ENCODE results near the gene PLAC1. TPM values are rescaled to one million over a fixed set of nuclear protein-coding genes. Genes with fewer than 3 reads are reported as not detected.

Gene PLAC1
- total RNA-seq, 1 donor from 2014 or later = 1.3 TPM

- peaks cover 1% of the 10 kb centered on the region for H3K36me3 ChIP-seq (ENCODE audit: control insufficient read depth, insufficient read depth, low read length)
- no peak for FAIRE-seq
- DNase-seq (ENCODE audit: low read depth) = peak; percentile 53
- H3K27me3 ChIP-seq (ENCODE audit: control insufficient read depth, insufficient read depth, low read length) = no peaks in the 10 kb centered on the region
- TF ChIP-seq CTCF (IDR thresholded peaks at IDR 0.05; ENCODE audit: insufficient read depth, low read length, severe bottlenecking) = no peak
- H3K4me3 ChIP-seq (ENCODE audit: low read depth, low read length) = no peak overlapping the region
These were observed 106.8 kb downstream of the PLAC1 start for GRCh38 chrX:134551376-134552048.

GRCh38 chrX:134548257-134549201 is 109.7 kb downstream of the PLAC1 start:
- no peak for DNase-seq (ENCODE audit: low read depth)
- Histone ChIP-seq H3K36me3 (ENCODE audit: control insufficient read depth, insufficient read depth, low read length) (peaks cover 1% of the 10 kb centered on the region), H3K27me3 (ENCODE audit: control insufficient read depth, insufficient read depth, low read length) (no peaks in the 10 kb centered on the region), H3K4me3 (ENCODE audit: low read depth, low read length) (peak overlapping the region; percentile 59)
- no peak for FAIRE-seq
- no peak for TF ChIP-seq CTCF (IDR thresholded peaks at IDR 0.05; ENCODE audit: insufficient read depth, low read length, severe bottlenecking)

GRCh38 chrX:134547047-134547679 is 111.1 kb downstream of the PLAC1 start:
- FAIRE-seq = no peak
- Histone ChIP-seq H3K27me3 (ENCODE audit: control insufficient read depth, insufficient read depth, low read length) (no peaks in the 10 kb centered on the region), H3K4me3 (ENCODE audit: low read depth, low read length) (no peak overlapping the region), H3K36me3 (ENCODE audit: control insufficient read depth, insufficient read depth, low read length) (peaks cover 1% of the 10 kb centered on the region)
- TF ChIP-seq CTCF (IDR thresholded peaks at IDR 0.05; ENCODE audit: insufficient read depth, low read length, severe bottlenecking) = no peak
- no peak for DNase-seq (ENCODE audit: low read depth)

- TF ChIP-seq CTCF (IDR thresholded peaks at IDR 0.05; ENCODE audit: insufficient read depth, low read length, severe bottlenecking) = no peak
- no peak for FAIRE-seq
These were observed 112.1 kb downstream of the PLAC1 start for GRCh38 chrX:134546187-134546586.

GRCh38 chrX:134545510-134545909 is 112.8 kb downstream of the PLAC1 start:
- FAIRE-seq = no peak
- no peaks in the 10 kb centered on the region for H3K27me3 ChIP-seq (ENCODE audit: control insufficient read depth, insufficient read depth, low read length)
- no peak for TF ChIP-seq CTCF (IDR thresholded peaks at IDR 0.05; ENCODE audit: insufficient read depth, low read length, severe bottlenecking)
- no peak for DNase-seq (ENCODE audit: low read depth)
- H3K36me3 ChIP-seq (ENCODE audit: control insufficient read depth, insufficient read depth, low read length) = peaks cover 1% of the 10 kb centered on the region
- H3K4me3 ChIP-seq (ENCODE audit: low read depth, low read length) = no peak overlapping the region

More at GRCh38 chrX:134546187-134546586, 112.1 kb downstream of the PLAC1 start:
- peaks cover 1% of the 10 kb centered on the region for H3K36me3 ChIP-seq (ENCODE audit: control insufficient read depth, insufficient read depth, low read length)
- no peak overlapping the region for H3K4me3 ChIP-seq (ENCODE audit: low read depth, low read length)
- no peak for DNase-seq (ENCODE audit: low read depth)
- H3K27me3 ChIP-seq (ENCODE audit: control insufficient read depth, insufficient read depth, low read length) = no peaks in the 10 kb centered on the region

Measured in bronchial epithelial cell (primary cell).